HG03469 (cell line): Measurements from ENCODE around the gene ETV1.
"Not testable (repeated sequence)": the region's sequence is repeated elsewhere in the genome, so short reads cannot be mapped to it uniquely, and the experiment has no call there.

Experiments used
- ATAC-seq: cut with Tn5 transposase; IDR thresholded peaks from one replicate; pipeline ENCODE4 v1.9.1; 2021; ENCODE audit warnings: mild to moderate bottlenecking, moderate library complexity, moderate number of reproducible peaks; ENCODE audit not compliant: unreplicated experiment

Gene ETV1

DNA sequence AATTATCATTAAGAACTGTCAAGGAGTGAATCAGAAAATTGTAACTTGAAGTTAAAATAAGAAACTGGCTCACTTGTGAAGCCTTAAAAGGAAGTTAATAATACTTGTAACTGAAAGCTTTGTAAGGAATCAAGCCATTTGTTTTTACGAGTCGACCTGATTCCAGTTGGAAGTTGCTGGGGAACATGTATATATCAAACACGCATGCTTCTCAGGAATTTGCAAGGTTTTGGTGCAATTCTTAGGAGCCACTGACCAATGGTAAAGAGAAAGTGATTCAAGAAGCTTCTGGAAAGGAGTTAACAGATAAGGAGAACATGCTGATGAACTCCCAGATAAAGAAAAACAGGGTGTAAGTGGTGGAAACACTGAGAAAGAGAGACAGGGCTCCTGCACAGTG lies 56.4 kb downstream of the ETV1 start:
- ATAC-seq: no peak

DNA sequence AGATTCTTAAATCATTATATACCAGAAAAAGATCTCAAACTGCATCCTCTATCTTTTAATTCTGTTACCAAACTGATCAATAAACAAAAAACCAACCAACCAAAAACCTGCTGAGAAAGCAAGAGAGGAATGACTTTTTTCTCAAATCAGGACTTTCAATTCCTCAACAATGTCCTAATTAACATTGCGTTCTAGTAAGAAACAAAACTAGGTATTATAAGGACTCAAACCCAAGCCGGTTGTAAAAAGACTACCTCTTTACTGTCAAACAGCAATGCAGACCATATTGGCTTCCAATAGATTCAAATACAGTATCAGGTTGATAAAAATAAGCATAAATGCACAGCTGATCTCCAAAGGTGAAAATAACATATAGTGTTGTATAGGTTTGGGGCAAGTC lies 57.3 kb downstream of the ETV1 start:
- ATAC-seq: no peak

DNA sequence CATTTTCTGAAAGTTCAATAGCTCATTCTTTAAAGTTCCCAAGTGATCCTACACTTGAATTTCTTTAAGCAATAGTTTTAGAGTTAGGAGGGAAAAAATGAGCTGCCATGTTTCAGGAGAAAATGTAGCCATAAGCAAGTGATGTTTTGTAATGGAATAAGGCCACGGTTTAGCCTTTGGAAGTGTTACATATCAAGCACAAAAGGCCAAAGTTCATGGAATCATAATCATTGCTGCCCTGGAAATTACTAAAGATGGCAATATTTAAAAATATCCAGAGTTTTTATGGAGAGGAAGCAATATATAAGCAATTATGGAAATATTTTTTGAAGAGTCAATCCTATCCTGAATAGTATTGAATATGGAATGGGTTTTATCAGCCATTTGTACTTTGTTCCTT lies 68.4 kb downstream of the ETV1 start:
- no peak for ATAC-seq

DNA sequence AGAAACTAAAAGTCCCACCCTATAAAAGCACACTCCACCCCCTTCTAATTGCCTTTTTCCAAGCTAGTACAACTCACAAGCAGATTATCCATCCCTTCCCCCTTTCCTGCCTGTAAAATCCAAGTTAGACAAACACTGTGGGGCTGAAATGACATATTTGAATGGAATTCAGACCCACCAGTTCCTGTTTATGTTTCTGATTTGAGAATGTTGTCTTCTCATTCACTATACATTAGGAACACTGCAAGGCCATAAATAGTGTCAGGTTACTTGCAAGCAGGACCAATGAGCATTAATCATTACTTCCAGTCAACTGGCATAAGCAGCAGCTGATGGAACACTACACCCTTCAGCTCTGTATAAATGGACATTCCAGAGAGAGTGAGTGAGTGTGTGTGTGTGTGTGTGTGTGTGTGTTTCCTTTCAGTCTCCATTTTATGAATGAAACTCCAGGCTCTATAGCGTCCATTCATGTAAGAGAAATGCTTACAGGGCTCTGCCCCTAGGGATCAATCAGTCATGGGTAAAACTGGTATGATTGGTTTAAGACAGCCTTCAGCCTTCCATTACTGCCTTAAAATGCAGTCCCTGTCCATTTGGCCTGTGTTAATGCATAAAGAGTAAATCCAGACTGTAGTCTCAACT lies 69.3 kb downstream of the ETV1 start:
- ATAC-seq: no peak

DNA sequence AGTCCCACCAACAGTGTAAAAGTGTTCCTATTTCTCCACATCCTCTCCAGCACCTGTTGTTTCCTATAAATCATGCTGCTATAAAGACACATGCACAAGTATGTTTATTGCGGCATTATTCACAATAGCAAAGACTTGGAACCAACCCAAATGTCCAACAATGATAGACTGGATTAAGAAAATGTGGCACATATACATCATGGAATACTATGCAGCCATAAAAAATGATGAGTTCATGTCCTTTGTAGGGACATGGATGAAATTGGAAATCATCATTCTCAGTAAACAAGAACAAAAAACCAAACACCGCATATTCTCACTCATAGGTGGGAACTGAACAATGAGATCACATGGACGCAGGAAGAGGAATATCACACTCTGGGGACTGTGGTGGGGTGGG lies 71.1 kb downstream of the ETV1 start:
- not testable (repeated sequence) for ATAC-seq

DNA sequence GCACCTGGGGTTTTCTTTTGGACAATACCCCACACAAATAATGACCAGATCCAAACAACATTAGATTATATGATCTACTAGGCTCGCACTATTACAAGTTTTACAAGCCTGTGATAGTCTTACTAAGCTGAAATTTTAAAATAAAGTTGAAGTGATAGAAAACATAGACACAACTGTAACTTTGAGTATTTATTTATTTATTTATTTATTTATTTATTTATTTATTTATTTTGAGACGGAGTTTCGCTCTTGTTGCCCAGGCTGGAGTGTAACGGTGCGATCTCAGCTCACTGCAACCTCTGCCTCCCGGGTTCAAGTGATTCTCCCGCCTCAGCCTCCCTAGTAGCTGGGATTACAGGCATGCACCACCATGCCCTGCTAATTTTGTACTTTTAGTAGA lies 72.4 kb downstream of the ETV1 start:
- not testable (repeated sequence) for ATAC-seq

DNA sequence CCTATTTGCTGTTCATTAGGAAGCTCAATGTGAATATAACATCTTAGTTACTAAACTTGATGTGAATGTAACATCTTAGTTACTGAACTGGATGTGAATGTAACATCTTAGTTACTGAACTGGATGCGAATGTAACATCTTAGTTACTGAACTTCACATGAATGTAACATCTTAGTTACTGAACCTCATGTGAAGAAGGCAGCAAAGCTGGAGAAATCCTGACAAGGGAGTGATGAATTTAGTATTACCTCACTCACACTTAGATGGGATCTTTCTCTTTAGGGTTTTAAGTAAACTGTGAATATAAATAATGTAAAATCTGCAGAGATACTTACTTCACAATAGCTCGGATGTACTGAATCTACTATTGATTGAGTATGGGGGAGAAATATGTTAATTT lies 73.6 kb downstream of the ETV1 start:
- ATAC-seq: no peak

DNA sequence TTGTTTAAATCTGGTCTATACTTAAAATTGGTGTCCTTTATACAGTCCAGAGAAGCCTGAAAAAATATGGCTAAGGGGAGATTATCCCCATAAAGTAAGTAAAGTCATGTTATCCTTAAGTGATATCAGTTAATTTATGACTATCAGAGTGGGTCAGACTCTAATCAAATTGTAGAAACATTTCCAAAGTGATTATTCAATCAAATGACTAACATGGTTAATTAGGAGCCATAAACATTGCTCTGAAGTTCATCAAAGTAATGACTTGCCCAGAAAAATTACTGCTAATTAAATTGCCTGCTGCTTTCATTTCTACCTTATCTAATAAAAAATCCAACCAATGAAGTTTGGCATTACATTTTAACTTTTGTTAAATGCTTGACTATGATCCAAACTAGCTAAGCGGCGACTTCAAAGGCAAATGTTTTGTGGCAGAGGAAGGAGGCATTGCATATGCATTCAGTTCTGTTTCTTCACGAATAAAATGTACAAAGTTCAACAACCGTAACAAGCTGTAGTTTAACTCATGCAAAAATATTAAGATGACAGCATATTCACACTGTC lies 76.7 kb downstream of the ETV1 start:
- ATAC-seq: no peak

DNA sequence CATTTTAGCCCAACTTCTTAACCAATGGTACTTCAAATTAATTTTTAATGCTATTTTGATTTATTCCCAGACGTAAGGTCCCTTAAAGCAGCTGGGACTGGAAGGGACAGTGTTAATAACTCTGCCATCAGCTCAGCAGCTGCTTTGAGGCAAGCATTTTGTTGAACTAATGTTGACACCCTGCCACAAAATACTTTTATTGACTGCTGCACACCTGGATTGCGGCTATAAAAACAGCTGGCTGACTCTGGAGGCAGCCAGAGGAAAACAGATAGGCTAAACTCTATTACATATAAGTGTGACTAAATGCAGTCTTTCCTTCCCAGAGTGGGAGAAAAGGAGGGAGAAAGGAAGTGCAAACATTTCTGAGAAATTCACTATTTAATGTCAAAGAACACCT lies 77.6 kb downstream of the ETV1 start:
- ATAC-seq: no peak

DNA sequence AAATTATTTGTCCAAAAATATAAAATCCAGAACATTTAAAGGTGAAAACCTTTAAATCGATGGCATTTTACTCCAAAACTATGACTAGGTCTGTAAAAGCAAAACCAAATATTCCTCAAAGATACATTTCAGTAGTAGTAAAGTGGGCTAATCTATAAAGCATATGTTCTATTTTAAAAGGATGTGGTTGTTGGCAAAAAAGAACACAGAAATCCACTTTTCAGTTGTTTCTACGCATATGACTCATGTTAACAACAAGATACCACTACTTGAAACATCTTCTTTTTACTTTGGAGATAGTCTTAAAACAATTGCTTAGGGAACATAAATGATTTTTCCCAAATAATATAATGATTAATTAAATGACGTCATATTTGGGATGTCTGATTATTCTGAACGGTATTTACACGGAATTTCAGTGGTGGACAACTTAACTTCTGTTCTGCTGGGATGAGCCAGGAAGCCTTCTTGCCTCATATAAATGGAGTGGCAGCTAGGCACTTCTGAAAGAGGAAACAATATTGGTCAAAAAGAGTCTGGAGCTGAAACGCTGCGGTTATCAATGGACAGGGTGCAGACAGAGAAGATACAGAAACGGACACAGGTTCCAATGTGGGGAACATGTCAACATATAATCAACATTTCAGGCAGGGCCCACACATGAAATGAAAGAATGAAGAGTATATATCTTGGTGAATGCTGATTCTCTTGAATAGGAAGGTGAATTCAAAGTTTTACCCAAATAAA lies 78.5 kb downstream of the ETV1 start:
- ATAC-seq: no peak

DNA sequence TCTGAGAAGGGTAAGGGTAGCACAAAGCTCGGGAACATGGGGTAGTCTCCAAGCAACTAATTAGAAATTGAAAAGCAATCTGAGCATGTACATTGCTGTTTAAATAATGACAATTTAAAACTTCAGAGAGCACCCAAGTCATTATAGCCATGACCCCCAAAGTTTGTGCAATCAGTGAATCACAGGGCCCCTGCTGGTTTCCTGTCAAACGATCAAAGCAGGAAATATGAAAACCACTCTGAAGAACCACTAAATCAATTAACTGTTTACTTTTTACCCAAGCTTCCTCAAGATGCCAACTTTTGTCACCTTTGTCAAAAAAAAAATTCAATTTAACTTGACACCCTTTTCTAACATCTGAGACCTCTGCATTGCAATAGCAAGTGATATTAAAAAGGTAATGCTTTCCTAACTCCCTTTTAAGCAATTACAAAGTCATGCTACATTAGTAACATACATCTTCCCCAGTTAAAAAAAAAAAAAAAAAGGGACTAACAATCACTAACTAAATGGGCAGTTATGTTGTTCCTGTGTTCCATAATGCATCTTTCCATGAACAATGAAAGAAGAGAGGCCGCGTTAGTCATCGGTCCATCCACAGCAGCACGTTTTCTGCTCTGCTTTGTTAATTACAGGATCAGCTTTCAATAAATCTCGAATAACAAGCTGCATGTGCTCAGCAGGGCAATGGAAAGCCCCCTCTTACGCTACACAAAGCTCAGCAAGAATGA lies 80.6 kb downstream of the ETV1 start:
- ATAC-seq: no peak

DNA sequence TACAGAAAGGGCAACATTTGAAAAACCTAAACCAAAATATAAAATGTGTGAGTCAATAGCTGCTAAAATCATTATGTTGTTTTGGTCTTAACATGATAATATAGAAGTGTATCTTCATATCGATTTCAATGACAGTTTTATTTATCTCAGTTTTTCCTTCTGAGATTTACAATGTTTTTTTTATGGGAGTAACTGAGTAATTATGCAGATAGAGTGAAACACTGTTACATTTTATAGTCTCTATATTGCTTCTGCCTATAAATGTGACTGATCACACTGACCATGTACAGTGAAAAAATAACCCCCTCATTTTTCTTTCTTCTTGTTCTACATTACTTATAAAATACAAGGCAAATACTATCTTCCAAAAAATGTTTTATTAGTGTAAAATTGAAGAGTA lies 81.6 kb downstream of the ETV1 start:
- no peak for ATAC-seq

DNA sequence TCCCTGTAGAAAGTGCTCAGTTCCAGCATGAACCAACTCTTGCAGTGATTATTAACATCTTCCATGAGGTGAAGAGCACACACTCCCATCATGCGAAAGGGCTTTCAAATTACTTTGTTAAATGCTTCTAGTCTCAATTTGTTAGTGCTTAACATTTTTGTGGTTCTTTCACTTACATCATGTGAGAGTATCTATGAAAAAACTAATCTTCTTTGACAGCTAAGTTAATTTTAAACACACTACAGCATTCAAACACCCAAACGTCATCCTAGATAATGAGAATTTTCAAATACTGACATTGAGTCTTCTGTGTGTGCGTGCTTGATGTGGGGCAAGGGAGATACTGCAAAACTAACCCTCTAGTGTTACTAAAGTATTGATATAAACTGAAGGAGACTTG lies 84.8 kb downstream of the ETV1 start:
- ATAC-seq: no peak

DNA sequence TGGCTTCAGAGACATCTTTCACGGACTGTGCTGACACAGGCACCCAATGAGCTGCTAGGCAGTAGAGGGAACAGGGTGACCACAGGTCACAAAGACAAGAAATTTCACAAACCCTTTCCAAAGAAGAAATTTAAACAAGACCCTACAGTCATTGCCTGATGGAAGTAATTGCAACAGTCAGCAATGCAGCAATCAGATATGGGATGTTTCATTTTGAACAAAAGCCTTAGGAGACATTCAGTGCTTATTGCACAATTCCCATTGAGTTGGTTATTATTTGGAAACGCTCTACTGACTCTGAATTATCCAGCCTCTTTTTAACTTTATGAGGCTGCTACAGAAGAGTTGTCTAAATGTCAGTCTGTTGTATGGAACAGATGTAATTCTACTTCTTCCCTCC lies 85.5 kb downstream of the ETV1 start:
- ATAC-seq: no peak

DNA sequence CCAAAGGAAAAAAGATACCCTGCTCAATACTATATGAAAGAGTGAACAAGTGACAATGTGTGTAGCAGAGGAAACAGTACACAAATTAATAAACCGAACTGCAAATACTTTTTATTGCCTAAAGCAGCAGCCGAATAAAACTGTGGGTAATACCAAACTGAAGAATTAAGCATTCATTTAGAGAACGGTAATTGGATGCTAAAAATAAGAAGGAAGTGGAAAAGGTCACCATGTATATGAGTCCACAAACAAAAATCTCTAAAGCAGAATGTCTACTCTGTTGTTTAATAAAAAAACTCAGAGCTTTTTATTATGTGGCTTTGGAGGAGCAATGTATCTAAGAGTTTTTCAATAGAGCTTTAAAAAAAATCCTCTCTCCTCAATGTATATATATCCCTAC lies 87.9 kb downstream of the ETV1 start:
- no peak for ATAC-seq

DNA sequence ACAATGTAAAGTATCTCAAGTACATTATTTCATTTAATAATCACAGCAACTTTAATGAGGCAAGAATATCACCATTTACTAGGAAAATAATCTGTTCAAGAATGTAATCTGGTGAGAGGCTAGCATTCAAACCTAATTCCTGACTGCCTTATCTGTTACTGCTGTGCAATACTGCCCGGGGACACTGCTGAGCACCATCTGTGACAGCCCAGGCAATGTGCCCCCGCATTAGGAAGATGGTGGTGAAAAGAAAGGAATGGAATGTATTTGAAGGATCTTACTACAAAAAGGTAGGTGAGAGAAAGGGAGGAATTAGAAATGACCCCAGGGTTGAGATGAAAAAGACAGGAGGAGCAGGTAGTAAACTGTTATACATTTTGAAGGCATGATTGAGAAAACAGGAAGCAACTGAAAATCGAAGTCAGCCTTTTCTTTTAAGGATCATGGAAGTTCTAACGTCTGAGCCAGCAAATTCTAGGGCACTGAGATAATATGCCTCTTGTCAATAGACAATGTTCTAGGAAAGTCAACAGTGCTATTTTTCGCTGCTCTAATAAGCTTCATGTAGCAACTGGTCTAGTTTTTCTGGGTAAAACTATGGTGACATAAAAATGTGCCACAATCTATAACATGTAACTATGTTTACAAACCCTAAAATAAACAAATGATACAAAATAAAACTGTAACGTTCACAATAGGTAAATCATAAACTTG lies 90.4 kb downstream of the ETV1 start:
- ATAC-seq: no peak

DNA sequence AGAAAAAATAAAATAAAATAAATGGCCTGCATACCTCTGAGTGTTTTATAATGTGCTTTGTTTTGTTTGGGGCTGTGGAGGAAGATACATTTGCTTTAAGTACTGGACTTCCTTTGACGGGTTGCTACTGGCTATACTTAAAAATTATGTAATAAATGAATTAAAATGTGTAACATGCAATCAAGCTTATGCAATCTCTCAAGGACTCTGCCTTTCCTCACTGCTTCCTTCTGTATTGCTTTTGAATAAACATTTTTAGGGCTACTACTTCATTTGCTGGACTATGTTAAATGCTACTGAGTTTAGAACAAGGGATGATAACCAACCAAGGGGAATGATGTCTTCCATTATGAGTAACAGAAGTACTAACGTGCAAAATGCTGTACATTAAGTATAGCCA lies 91.6 kb downstream of the ETV1 start:
- ATAC-seq: no peak

DNA sequence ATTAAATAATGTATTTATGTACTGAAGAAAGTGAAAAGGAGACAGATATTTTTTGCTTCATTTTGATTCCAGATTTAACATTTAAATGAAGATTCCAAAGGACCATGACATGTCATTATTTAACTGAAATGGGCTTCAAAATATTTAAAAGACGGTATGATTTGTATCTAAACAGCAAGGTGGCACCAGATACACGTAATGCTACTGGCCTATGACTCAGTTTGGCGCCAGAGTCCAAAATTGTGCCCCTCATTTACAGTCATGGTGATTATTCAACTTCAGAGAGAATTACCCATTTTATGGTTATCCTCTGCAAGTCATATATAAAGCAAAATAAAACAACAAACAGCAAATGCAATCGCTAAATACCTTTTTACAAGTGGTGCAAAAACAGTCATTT lies 94.5 kb downstream of the ETV1 start:
- no peak for ATAC-seq

DNA sequence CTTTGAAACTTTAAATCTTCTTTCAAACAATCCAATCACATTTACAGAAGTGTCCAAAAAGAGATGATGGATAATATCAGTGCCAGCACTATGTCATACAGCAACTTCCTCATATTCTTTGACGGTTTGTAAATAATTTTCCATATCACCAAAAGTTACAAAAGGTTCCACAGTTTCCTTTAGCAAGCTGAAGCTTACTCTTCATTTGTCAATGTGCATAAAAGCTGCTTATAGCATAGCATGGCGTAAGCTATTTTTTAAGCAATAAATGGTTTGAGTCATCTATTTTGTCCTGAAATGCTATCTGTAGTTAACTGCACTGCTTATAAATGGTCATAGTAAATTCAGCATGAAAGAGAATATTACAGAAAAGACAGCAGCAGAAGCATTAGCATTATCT lies 95.1 kb downstream of the ETV1 start:
- no peak for ATAC-seq

DNA sequence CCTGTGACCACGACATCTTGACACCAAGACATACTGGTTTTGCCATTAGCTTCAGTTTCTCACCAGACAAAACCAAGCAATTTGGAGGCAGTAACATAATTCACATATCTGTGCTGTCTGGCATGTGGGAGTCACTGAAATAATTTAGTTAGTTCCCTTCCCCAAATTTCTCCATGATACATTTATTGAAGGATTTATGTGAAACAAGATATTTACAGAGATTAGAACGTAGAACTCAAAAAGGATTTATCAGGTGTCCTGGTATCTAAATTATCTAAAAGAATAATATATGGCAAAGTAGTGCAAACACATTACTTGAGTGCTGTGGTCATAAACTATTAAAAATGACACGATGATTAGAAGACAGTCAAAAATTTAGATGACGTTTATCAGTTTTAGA lies 98.7 kb downstream of the ETV1 start:
- ATAC-seq: no peak

DNA sequence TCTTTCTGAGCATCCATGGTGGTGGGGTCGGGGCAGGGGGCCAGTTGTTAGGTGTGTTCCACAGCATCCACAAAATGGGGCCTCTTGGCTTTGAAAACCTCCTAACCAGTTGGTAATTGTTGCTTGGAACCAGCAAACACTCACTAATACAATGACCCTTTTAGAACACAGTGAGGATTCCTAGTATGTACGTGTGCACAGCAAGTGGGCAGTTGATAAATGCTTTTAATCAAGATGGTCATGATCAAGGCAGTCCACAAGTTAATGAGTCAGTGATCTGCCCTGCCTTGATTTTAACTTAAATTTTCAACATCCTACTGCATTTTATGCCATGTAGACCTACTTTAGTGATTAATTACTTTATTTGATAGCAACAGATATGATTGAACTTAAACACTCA lies 103.1 kb downstream of the ETV1 start:
- no peak for ATAC-seq
